HL-60 (cell line): ENCODE data around the gene PMIS2.

Source experiments
- DNase-seq, 2 experiments: peaks; one replicate each; pipeline ENCODE4 v3.0.0-alpha.2; 2010 to 2020; ENCODE audit warnings: low read depth in 1 of 2, low spot score in 1 of 2
- H3K27ac ChIP-seq: fragments of 250-450 bp; sonication (Bioruptor Pico); replicated peaks from 2 replicates; pipeline ENCODE4 v1.5.1; 2020; ENCODE audit warnings: mild to moderate bottlenecking, moderate library complexity
- H3K27me3 ChIP-seq: fragments of 250-450 bp; sonication (Bioruptor Pico); 2 replicates; pipeline ENCODE4 v1.5.1; 2021; ENCODE audit warnings: mild to moderate bottlenecking, moderate library complexity; ENCODE audit not compliant: insufficient read depth, poor library complexity, severe bottlenecking
- H3K4me3 ChIP-seq: replicated peaks from 2 replicates; pipeline ENCODE4 v1.5.1; 2011; ENCODE audit warnings: mild to moderate bottlenecking, control low read depth, low read length; ENCODE audit not compliant: insufficient read depth
- GABPA ChIP-seq: IDR thresholded peaks from 2 replicates; pipeline ENCODE4 v1.6.1; 2012; ENCODE audit warnings: low read depth
- POLR2AphosphoS5 ChIP-seq: IDR thresholded peaks from 2 replicates; pipeline ENCODE4 v1.6.1; 2012; ENCODE audit warnings: low read depth
- SPI1 ChIP-seq: IDR thresholded peaks from 2 replicates; pipeline ENCODE4 v1.6.1; 2012; ENCODE audit warnings: low read depth, mild to moderate bottlenecking, borderline replicate concordance
- TF ChIP-seq, protein P1 (sequence below): IDR thresholded peaks from one replicate; pipeline ENCODE4 v1.5.1; 2011; ENCODE audit warnings: low read length, control low read depth, inconsistent platforms; ENCODE audit not compliant: insufficient read depth
- TF ChIP-seq, protein P2 (sequence below): IDR thresholded peaks from 2 replicates; pipeline ENCODE4 v1.6.1; 2012; ENCODE audit warnings: low read depth; ENCODE audit not compliant: insufficient replicate concordance

PMIS2 gene

DNA sequence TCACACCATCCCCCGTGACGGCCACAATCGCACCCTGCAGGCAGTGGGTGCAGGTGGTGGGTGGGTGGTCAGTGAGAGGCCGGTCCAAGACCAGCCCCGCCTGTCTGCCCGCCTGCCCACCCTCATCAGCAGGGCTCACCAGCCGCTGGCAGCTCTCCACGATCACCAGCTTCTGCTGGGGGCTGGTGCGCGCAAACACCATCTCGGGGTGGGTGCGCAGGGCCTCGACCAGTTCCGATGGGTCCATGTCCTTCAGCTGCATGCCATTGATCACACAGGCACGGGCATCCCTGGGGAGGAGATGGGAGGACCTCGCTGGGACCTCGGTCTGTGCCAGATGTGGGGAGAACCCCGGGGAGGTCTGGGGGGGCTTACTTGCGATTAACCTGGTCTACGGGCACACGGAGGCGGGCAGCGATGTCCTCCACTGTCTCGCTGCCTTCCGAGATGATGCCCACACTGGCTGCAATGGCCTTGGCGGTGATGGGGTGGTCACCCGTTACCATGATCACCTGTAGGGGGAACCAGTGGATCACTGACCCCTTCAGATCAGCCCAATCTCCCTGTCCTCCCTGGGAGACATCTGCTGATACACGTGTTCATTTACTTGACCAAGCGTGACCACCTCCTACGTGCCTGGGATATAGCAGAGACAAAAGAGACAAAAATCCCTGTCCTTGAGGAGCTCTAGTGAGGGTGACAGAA lies 30.5 kb upstream of the PMIS2 start:
- no peak for DNase-seq
- peaks cover 11% of the 10 kb centered on the region for H3K27me3 ChIP-seq
- TF ChIP-seq POLR2AphosphoS5 (no peak), SPI1 (no peak)
- H3K27ac ChIP-seq: no peak overlapping the region
- H3K4me3 ChIP-seq: no peak overlapping the region

DNA sequence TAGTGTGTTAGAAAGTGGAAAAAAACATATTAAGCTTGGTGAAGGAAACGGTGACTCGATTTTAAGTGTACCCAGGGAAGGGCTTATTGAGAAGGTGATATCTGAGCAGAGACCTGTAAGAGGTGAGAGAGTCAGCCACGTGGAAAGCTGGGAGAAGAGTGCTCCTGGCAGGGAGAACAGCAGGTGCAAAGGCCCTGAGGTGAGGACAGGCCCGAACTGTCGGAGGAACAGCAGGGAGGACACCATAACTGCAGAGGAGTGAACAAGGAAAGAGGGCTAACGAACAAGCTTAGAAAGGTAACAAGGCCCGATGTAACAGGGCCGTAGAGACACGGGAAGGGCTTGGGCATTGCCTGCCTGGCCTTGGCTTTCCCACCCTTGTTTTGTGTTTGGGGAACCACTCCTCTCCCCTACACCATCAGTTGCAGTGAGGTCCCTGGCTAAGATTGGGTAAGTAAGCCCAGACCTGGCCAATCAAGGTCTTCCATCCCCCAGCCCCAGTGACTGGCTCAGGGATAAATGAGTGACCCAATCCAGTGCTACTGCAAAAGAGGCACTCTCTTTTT lies 29.9 kb upstream of the PMIS2 start:
- Histone ChIP-seq H3K4me3 (no peak overlapping the region), H3K27ac (no peak overlapping the region), H3K27me3 (peaks cover 11% of the 10 kb centered on the region)
- no peak for TF ChIP-seq POLR2AphosphoS5
- TF ChIP-seq, protein P1, sequence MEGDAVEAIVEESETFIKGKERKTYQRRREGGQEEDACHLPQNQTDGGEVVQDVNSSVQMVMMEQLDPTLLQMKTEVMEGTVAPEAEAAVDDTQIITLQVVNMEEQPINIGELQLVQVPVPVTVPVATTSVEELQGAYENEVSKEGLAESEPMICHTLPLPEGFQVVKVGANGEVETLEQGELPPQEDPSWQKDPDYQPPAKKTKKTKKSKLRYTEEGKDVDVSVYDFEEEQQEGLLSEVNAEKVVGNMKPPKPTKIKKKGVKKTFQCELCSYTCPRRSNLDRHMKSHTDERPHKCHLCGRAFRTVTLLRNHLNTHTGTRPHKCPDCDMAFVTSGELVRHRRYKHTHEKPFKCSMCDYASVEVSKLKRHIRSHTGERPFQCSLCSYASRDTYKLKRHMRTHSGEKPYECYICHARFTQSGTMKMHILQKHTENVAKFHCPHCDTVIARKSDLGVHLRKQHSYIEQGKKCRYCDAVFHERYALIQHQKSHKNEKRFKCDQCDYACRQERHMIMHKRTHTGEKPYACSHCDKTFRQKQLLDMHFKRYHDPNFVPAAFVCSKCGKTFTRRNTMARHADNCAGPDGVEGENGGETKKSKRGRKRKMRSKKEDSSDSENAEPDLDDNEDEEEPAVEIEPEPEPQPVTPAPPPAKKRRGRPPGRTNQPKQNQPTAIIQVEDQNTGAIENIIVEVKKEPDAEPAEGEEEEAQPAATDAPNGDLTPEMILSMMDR: no peak
- DNase-seq: no peak

DNA sequence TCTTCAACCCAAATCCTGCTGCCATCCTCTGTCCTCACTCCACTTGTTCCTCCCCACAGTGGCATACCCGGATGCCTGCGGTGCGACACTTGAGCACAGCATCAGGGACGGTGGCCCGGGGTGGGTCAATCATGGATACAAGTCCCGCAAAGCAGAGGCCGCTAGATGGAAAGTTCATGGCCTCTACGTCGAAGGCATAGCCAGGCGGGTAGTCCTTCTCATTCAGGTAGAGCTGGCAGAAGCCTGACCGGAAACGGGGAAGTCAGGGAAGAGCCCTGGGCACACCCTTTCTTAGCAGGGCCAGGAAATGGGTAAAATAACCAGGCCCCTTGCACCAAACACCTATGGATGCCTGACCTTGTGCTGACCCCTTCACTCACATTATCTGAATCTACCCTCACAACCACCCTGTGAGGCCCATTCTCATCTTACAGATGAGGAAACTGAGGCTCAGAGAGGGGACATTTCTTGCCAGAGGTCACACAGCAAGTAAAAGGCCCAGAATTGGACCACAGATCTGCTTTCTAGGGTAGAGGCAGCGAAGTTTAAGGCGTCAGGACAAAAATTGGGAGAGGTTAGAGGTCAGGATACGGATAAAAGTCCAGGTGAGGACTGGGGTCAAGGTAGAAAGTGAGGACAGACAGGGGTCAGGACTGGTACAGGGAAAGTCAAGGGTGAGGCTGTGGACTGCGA lies 29.0 kb upstream of the PMIS2 start:
- peaks cover 11% of the 10 kb centered on the region for H3K27me3 ChIP-seq
- no peak overlapping the region for H3K4me3 ChIP-seq
- TF ChIP-seq, protein P2, sequence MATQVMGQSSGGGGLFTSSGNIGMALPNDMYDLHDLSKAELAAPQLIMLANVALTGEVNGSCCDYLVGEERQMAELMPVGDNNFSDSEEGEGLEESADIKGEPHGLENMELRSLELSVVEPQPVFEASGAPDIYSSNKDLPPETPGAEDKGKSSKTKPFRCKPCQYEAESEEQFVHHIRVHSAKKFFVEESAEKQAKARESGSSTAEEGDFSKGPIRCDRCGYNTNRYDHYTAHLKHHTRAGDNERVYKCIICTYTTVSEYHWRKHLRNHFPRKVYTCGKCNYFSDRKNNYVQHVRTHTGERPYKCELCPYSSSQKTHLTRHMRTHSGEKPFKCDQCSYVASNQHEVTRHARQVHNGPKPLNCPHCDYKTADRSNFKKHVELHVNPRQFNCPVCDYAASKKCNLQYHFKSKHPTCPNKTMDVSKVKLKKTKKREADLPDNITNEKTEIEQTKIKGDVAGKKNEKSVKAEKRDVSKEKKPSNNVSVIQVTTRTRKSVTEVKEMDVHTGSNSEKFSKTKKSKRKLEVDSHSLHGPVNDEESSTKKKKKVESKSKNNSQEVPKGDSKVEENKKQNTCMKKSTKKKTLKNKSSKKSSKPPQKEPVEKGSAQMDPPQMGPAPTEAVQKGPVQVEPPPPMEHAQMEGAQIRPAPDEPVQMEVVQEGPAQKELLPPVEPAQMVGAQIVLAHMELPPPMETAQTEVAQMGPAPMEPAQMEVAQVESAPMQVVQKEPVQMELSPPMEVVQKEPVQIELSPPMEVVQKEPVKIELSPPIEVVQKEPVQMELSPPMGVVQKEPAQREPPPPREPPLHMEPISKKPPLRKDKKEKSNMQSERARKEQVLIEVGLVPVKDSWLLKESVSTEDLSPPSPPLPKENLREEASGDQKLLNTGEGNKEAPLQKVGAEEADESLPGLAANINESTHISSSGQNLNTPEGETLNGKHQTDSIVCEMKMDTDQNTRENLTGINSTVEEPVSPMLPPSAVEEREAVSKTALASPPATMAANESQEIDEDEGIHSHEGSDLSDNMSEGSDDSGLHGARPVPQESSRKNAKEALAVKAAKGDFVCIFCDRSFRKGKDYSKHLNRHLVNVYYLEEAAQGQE: no peak
- TF ChIP-seq SPI1: no peak
- no peak for TF ChIP-seq POLR2AphosphoS5
- TF ChIP-seq, protein P1: no peak
- no peak for TF ChIP-seq GABPA
- H3K27ac ChIP-seq: no peak overlapping the region
- no peak for DNase-seq

DNA sequence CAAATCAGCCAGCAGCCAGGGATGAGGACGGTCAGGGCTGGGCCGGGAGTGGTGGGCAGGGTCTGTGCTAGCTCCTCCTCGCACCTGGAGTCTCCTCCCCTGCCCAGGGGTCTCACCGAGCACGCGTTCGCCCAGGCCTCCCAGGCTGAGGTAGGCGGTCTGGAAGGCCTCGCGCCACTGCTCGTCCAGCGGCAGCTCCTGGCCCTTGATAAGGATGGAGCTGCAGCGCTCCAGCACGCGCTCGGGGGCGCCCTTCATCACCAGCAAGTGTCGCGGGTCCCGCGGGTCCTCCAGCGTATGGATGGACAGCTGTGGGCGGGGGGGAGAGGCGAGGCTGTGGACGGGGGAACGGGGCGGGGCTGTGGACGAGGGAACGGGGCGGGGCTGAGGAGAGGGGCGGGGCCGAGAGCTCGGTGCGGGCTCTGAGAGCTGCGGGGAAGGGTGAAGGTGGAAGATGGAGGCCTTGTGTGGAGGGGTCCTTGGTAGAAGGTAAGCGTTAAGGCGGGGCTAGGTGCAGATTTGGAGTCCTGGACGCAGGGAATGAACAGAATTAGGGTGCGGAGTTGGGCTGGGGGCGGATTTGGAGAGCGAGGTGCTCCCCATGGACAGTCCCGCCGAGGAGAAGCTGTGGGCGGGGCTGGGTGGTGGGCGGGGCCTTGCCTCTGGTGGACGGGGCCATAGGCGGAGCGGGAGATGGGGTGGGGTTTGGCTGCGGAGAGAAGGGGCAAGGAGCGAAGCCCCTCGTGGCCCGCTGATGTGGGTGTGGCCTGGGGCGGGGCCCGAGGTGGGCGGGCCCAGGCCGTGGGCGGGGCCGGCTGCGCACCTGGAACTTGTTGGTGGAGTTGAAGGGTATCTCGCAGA lies 28.2 kb upstream of the PMIS2 start:
- Histone ChIP-seq H3K27ac (no peak overlapping the region), H3K27me3 (peaks cover 11% of the 10 kb centered on the region), H3K4me3 (peak overlapping the region; percentile 11; the same call in 1 of the 2 replicates)
- no peak for DNase-seq
- TF ChIP-seq, protein P1: no peak
- TF ChIP-seq, protein P2: no peak
